HFFc6 (cell line): ENCODE results near the gene C3orf18. TPM values are rescaled to one million over a fixed set of nuclear protein-coding genes. Genes with fewer than 3 reads are reported as not detected.

Experiments
- DNase-seq: peaks from one replicate; pipeline ENCODE4 v3.0.0-alpha.2; 2018
- H3K27ac Mint-ChIP-seq: 2 replicates; pipeline ENCODE4 v1.8.0; 2020; ENCODE audit warnings: mild to moderate bottlenecking, mixed read lengths
- H3K27me3 Mint-ChIP-seq: 2 replicates; pipeline ENCODE4 v1.8.0; 2021; ENCODE audit warnings: mild to moderate bottlenecking, moderate library complexity, mixed read lengths; ENCODE audit not compliant: insufficient read depth
- H3K36me3 Mint-ChIP-seq: 2 replicates; pipeline ENCODE4 v1.8.0; 2021; ENCODE audit warnings: low read depth, mixed read lengths
- H3K4me1 Mint-ChIP-seq: 2 replicates; pipeline ENCODE4 v1.8.0; 2020; ENCODE audit warnings: low read depth, mixed read lengths
- H3K4me3 Mint-ChIP-seq: 2 replicates; pipeline ENCODE4 v1.8.0; 2020; ENCODE audit warnings: mild to moderate bottlenecking, moderate library complexity, mixed read lengths
- H3K9me3 Mint-ChIP-seq: 2 replicates; pipeline ENCODE4 v1.8.0; 2020; ENCODE audit warnings: mild to moderate bottlenecking, mixed read lengths
- CTCF ChIP-seq: fragments of 200-600 bp; sonication (generic); IDR thresholded peaks from 2 replicates; pipeline ENCODE4 v1.5.0; 2021; ENCODE audit warnings: antibody characterized with exemption, mild to moderate bottlenecking
- total RNA-seq, 6 experiments: library from RNA; stranded (reverse); fragmentation: NEBNext Ultra II Directional; extraction: Animal tissue kit (Norgen Biotek cat#: 25700); gene quantifications; 2 replicates in 1 of 6; 3 replicates in 5 of 6; pipeline ENCODE4 v1.2.3, GENCODE V29; 2021

C3orf18 gene
- total RNA-seq, 6 experiments from 2014 or later: 12.9 to 15.5 (median 14.2) TPM

GRCh38 chr3:50600841-50601591 lies 33.5 kb upstream of the C3orf18 start:
- peak overlapping the region; percentile 98 for H3K27ac Mint-ChIP-seq
- no peak for TF ChIP-seq CTCF
- peaks cover 22% of the 10 kb centered on the region for H3K4me1 Mint-ChIP-seq
- DNase-seq: peak; percentile 93
- H3K27me3 Mint-ChIP-seq: peaks cover 10% of the 10 kb centered on the region
- no peaks in the 10 kb centered on the region for H3K36me3 Mint-ChIP-seq
- peak overlapping the region; percentile 85 for H3K4me3 Mint-ChIP-seq
- H3K9me3 Mint-ChIP-seq: no peaks in the 10 kb centered on the region

- no peak for TF ChIP-seq CTCF
- Mint-ChIP-seq H3K27me3 (peaks cover 11% of the 10 kb centered on the region), H3K9me3 (no peaks in the 10 kb centered on the region), H3K36me3 (no peaks in the 10 kb centered on the region), H3K27ac (0 out of 2 replicates have a peak overlapping the region, but pooled peaks have one; percentile 98), H3K4me1 (peaks cover 22% of the 10 kb centered on the region), H3K4me3 (no peak overlapping the region)
- DNase-seq: no peak
These were observed 32.7 kb upstream of the C3orf18 start for GRCh38 chr3:50600141-50600753.

GRCh38 chr3:50599716-50600118 lies 32.2 kb upstream of the C3orf18 start:
- DNase-seq: no peak
- Mint-ChIP-seq H3K9me3 (no peaks in the 10 kb centered on the region), H3K27me3 (peaks cover 16% of the 10 kb centered on the region), H3K4me1 (peaks cover 22% of the 10 kb centered on the region), H3K27ac (no peak overlapping the region), H3K36me3 (no peaks in the 10 kb centered on the region), H3K4me3 (no peak overlapping the region)
- no peak for TF ChIP-seq CTCF

- Mint-ChIP-seq H3K27me3 (peaks cover 19% of the 10 kb centered on the region), H3K9me3 (no peaks in the 10 kb centered on the region), H3K27ac (no peak overlapping the region), H3K36me3 (no peaks in the 10 kb centered on the region), H3K4me3 (no peak overlapping the region), H3K4me1 (peaks cover 22% of the 10 kb centered on the region)
- no peak for DNase-seq
- no peak for TF ChIP-seq CTCF
These were observed 31.7 kb upstream of the C3orf18 start for GRCh38 chr3:50599115-50599715.

- no peak overlapping the region for H3K27ac Mint-ChIP-seq
- no peak overlapping the region for H3K4me3 Mint-ChIP-seq
- TF ChIP-seq CTCF: no peak
- peaks cover 14% of the 10 kb centered on the region for H3K4me1 Mint-ChIP-seq
- no peaks in the 10 kb centered on the region for H3K36me3 Mint-ChIP-seq
- no peaks in the 10 kb centered on the region for H3K9me3 Mint-ChIP-seq
- H3K27me3 Mint-ChIP-seq: peaks cover 19% of the 10 kb centered on the region
- no peak for DNase-seq
These were observed 26.8 kb upstream of the C3orf18 start for GRCh38 chr3:50594253-50594785.
